ENCODE results near the gene OAF.
"Not testable (repeated sequence)": the region's sequence is repeated elsewhere in the genome, so short reads cannot be mapped to it uniquely, and the experiment has no call there.

OAF gene

GRCh38 chr11:120268686-120269085 lies 57.9 kb downstream of the OAF start:
- Histone ChIP-seq H3K4me1 (no peaks in the 10 kb centered on the region), H3K9me3 (no peaks in the 10 kb centered on the region), H3K36me3 (no peaks in the 10 kb centered on the region), H3K27me3 (no peaks in the 10 kb centered on the region), H3K4me3 (ENCODE audit: low read depth, low read length) (no peak overlapping the region)
- no peak for TF ChIP-seq CTCF (IDR thresholded peaks at IDR 0.05; ENCODE audit: low read depth, low read length)
- no peak for DNase-seq

DNA sequence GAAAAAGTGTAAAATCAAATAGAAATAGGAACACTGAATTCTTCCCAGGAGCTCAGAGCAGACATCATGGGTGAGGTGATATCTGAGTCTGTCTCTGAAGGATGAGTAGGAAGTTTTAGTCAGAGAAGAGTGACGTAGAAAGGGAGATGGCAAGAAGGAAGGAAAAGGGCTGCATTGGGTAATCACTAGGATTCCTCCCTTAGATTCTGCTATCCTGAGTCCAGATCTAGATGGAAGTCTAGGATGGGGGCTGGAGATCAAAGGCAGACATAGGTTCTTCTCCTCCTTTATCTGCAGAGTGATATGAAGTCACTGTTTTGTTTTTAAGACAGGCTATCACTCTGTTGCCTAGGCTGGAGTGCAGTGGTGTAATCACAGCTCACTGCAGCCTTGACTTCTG lies 59.6 kb downstream of the OAF start:
- no peaks in the 10 kb centered on the region for H3K27me3 ChIP-seq
- DNase-seq, result no peak
- no peaks in the 10 kb centered on the region for H3K9me3 ChIP-seq

GRCh38 chr11:120271672-120272071 lies 60.8 kb downstream of the OAF start:
- TF ChIP-seq CTCF (IDR thresholded peaks at IDR 0.05; ENCODE audit: low read depth, low read length), result no peak
- H3K27me3 ChIP-seq, result no peaks in the 10 kb centered on the region
- no peaks in the 10 kb centered on the region for H3K36me3 ChIP-seq
- H3K4me3 ChIP-seq (ENCODE audit: low read depth, low read length), result no peak overlapping the region
- H3K9me3 ChIP-seq, result no peaks in the 10 kb centered on the region
- DNase-seq, result no peak
- H3K4me1 ChIP-seq, result no peaks in the 10 kb centered on the region

More for the DNA sequence above, 59.6 kb downstream of the OAF start:
- Histone ChIP-seq H3K36me3 (no peaks in the 10 kb centered on the region), H3K4me1 (no peaks in the 10 kb centered on the region), H3K4me3 (ENCODE audit: low read depth, low read length) (no peak overlapping the region)
- no peak for TF ChIP-seq CTCF (IDR thresholded peaks at IDR 0.05; ENCODE audit: low read depth, low read length)

- peak; percentile 41 for DNase-seq
- TF ChIP-seq CTCF (IDR thresholded peaks at IDR 0.05; ENCODE audit: low read depth, low read length), result no peak
- H3K4me3 ChIP-seq (ENCODE audit: low read depth, low read length), result no peak overlapping the region
- H3K36me3 ChIP-seq, result no peaks in the 10 kb centered on the region
- H3K4me1 ChIP-seq, result no peaks in the 10 kb centered on the region
- no peaks in the 10 kb centered on the region for H3K9me3 ChIP-seq
- H3K27me3 ChIP-seq, result no peaks in the 10 kb centered on the region
Measured at GRCh38 chr11:120272303-120272702, 61.5 kb downstream of the OAF start.

GRCh38 chr11:120273432-120273831 lies 62.6 kb downstream of the OAF start:
- no peak for DNase-seq

GRCh38 chr11:120273956-120274355 lies 63.1 kb downstream of the OAF start:
- not testable (repeated sequence) for DNase-seq; H3K9me3 ChIP-seq; H3K36me3 ChIP-seq; H3K27me3 ChIP-seq; H3K4me3 ChIP-seq (ENCODE audit: low read depth, low read length)
- peaks cover 10% of the 10 kb centered on the region for H3K4me1 ChIP-seq

More at GRCh38 chr11:120273432-120273831, 62.6 kb downstream of the OAF start:
- no peak overlapping the region for H3K4me3 ChIP-seq (ENCODE audit: low read depth, low read length)
- TF ChIP-seq CTCF (IDR thresholded peaks at IDR 0.05; ENCODE audit: low read depth, low read length), result no peak
- no peaks in the 10 kb centered on the region for H3K36me3 ChIP-seq
- peaks cover 5% of the 10 kb centered on the region for H3K4me1 ChIP-seq
- H3K9me3 ChIP-seq, result no peaks in the 10 kb centered on the region
- no peaks in the 10 kb centered on the region for H3K27me3 ChIP-seq

DNA sequence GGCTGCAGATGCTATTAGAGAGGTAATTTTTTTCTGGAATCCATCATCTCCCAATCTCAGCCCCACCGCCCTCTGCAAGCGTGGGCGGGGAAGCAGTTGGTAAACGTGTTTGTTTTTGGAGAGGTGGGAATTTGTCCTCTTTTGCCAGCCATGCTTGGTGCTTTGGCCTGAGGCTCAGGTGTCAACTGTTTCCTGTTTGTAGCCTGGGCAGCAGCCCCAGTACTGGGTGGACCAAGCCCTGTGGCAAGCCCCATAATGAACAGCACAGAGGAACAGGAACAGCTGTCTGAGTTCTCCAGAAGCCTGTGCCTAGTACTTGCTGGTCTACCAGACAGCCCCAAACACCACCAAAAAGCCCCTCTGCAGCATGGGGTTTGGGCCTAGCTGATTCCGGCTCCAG lies 68.7 kb downstream of the OAF start:
- H3K36me3 ChIP-seq, result no peaks in the 10 kb centered on the region
- no peaks in the 10 kb centered on the region for H3K9me3 ChIP-seq
- no peak for TF ChIP-seq CTCF (IDR thresholded peaks at IDR 0.05; ENCODE audit: low read depth, low read length)
- no peak overlapping the region for H3K4me3 ChIP-seq (ENCODE audit: low read depth, low read length)
- peaks cover 31% of the 10 kb centered on the region for H3K4me1 ChIP-seq
- DNase-seq, result no peak
- no peaks in the 10 kb centered on the region for H3K27me3 ChIP-seq

All from BE2C (cell line).